ENCODE measurements around the gene TTLL10.

The TTLL10 gene

GRCh38 chr1:1173793-1174415 is at the start of gene TTLL10:
Gene TTLL10 (plus strand): TSS chr1:1173880. CDS start chr1:1179216, 5,336 bp downstream.
- Histone ChIP-seq H3K27me3 (ENCODE audit: insufficient read depth, low read length) (peaks cover 17% of the 10 kb centered on the region), H3K27ac (ENCODE audit: low read length) (no peak within 1 kb of the TSS), H3K9ac (ENCODE audit: low read depth, low read length) (no peak within 1 kb of the TSS), H3K4me3 (ENCODE audit: low read length) (peak within 1 kb of the TSS; percentile 46; the same call in 1 of the 2 replicates), H3K4me1 (ENCODE audit: insufficient read depth, low read length) (peaks cover 10% of the 10 kb centered on the region), H3K36me3 (ENCODE audit: insufficient read depth, low read depth, low read length) (no peaks in the 10 kb centered on the region), H3K9me3 (ENCODE audit: insufficient read depth, low read depth, low read length) (no peaks in the 10 kb centered on the region)

GRCh38 chr1:1124508-1124785 is 49.2 kb upstream of the TTLL10 start:
- H3K4me1 ChIP-seq (ENCODE audit: insufficient read depth, low read length), result no peaks in the 10 kb centered on the region
- H3K9ac ChIP-seq (ENCODE audit: low read depth, low read length), result no peak overlapping the region
- H3K9me3 ChIP-seq (ENCODE audit: insufficient read depth, low read depth, low read length), result no peaks in the 10 kb centered on the region
- H3K27me3 ChIP-seq (ENCODE audit: insufficient read depth, low read length), result peaks cover 18% of the 10 kb centered on the region
- no peak overlapping the region for H3K4me3 ChIP-seq (ENCODE audit: low read length)
- no peak overlapping the region for H3K27ac ChIP-seq (ENCODE audit: low read length)
- H3K36me3 ChIP-seq (ENCODE audit: insufficient read depth, low read depth, low read length), result no peaks in the 10 kb centered on the region

GRCh38 chr1:1124786-1125642 is 48.7 kb upstream of the TTLL10 start:
- peaks cover 18% of the 10 kb centered on the region for H3K27me3 ChIP-seq (ENCODE audit: insufficient read depth, low read length)
- no peaks in the 10 kb centered on the region for H3K4me1 ChIP-seq (ENCODE audit: insufficient read depth, low read length)
- no peaks in the 10 kb centered on the region for H3K36me3 ChIP-seq (ENCODE audit: insufficient read depth, low read depth, low read length)
- H3K9me3 ChIP-seq (ENCODE audit: insufficient read depth, low read depth, low read length), result no peaks in the 10 kb centered on the region
- H3K9ac ChIP-seq (ENCODE audit: low read depth, low read length), result no peak overlapping the region
- H3K27ac ChIP-seq (ENCODE audit: low read length), result no peak overlapping the region
- H3K4me3 ChIP-seq (ENCODE audit: low read length), result no peak overlapping the region

GRCh38 chr1:1125945-1126344 is 47.7 kb upstream of the TTLL10 start:
- Histone ChIP-seq H3K36me3 (ENCODE audit: insufficient read depth, low read depth, low read length) (no peaks in the 10 kb centered on the region), H3K9ac (ENCODE audit: low read depth, low read length) (no peak overlapping the region), H3K9me3 (ENCODE audit: insufficient read depth, low read depth, low read length) (no peaks in the 10 kb centered on the region), H3K4me1 (ENCODE audit: insufficient read depth, low read length) (no peaks in the 10 kb centered on the region), H3K27me3 (ENCODE audit: insufficient read depth, low read length) (peaks cover 16% of the 10 kb centered on the region), H3K4me3 (ENCODE audit: low read length) (no peak overlapping the region), H3K27ac (ENCODE audit: low read length) (no peak overlapping the region)

GRCh38 chr1:1127551-1128451 is 45.9 kb upstream of the TTLL10 start:
- Histone ChIP-seq H3K36me3 (ENCODE audit: insufficient read depth, low read depth, low read length) (no peaks in the 10 kb centered on the region), H3K4me1 (ENCODE audit: insufficient read depth, low read length) (no peaks in the 10 kb centered on the region), H3K9ac (ENCODE audit: low read depth, low read length) (no peak overlapping the region), H3K27me3 (ENCODE audit: insufficient read depth, low read length) (peaks cover 4% of the 10 kb centered on the region; the same call in 1 of the 2 replicates), H3K4me3 (ENCODE audit: low read length) (no peak overlapping the region), H3K27ac (ENCODE audit: low read length) (no peak overlapping the region), H3K9me3 (ENCODE audit: insufficient read depth, low read depth, low read length) (no peaks in the 10 kb centered on the region)

- Histone ChIP-seq H3K9me3 (ENCODE audit: insufficient read depth, low read depth, low read length) (no peaks in the 10 kb centered on the region), H3K4me3 (ENCODE audit: low read length) (no peak overlapping the region), H3K4me1 (ENCODE audit: insufficient read depth, low read length) (no peaks in the 10 kb centered on the region), H3K27me3 (ENCODE audit: insufficient read depth, low read length) (no peaks in the 10 kb centered on the region), H3K36me3 (ENCODE audit: insufficient read depth, low read depth, low read length) (no peaks in the 10 kb centered on the region), H3K27ac (ENCODE audit: low read length) (no peak overlapping the region), H3K9ac (ENCODE audit: low read depth, low read length) (no peak overlapping the region)
Measured at GRCh38 chr1:1128454-1129139, 45.1 kb upstream of the TTLL10 start.

- no peak overlapping the region for H3K27ac ChIP-seq (ENCODE audit: low read length)
- no peaks in the 10 kb centered on the region for H3K4me1 ChIP-seq (ENCODE audit: insufficient read depth, low read length)
- H3K36me3 ChIP-seq (ENCODE audit: insufficient read depth, low read depth, low read length), result no peaks in the 10 kb centered on the region
- H3K9me3 ChIP-seq (ENCODE audit: insufficient read depth, low read depth, low read length), result no peaks in the 10 kb centered on the region
- no peaks in the 10 kb centered on the region for H3K27me3 ChIP-seq (ENCODE audit: insufficient read depth, low read length)
- H3K4me3 ChIP-seq (ENCODE audit: low read length), result no peak overlapping the region
- H3K9ac ChIP-seq (ENCODE audit: low read depth, low read length), result no peak overlapping the region
Measured at GRCh38 chr1:1129381-1129821, 44.3 kb upstream of the TTLL10 start.

GRCh38 chr1:1130206-1131120 is 43.2 kb upstream of the TTLL10 start:
- no peaks in the 10 kb centered on the region for H3K27me3 ChIP-seq (ENCODE audit: insufficient read depth, low read length)
- no peaks in the 10 kb centered on the region for H3K36me3 ChIP-seq (ENCODE audit: insufficient read depth, low read depth, low read length)
- H3K9ac ChIP-seq (ENCODE audit: low read depth, low read length), result no peak overlapping the region

GRCh38 chr1:1132042-1132950 is 41.4 kb upstream of the TTLL10 start:
- H3K9ac ChIP-seq (ENCODE audit: low read depth, low read length), result no peak overlapping the region
- H3K27me3 ChIP-seq (ENCODE audit: insufficient read depth, low read length), result peaks cover 10% of the 10 kb centered on the region; the same call in 1 of the 2 replicates
- H3K4me1 ChIP-seq (ENCODE audit: insufficient read depth, low read length), result no peaks in the 10 kb centered on the region
- no peak overlapping the region for H3K4me3 ChIP-seq (ENCODE audit: low read length)
- no peaks in the 10 kb centered on the region for H3K9me3 ChIP-seq (ENCODE audit: insufficient read depth, low read depth, low read length)
- no peaks in the 10 kb centered on the region for H3K36me3 ChIP-seq (ENCODE audit: insufficient read depth, low read depth, low read length)
- H3K27ac ChIP-seq (ENCODE audit: low read length), result no peak overlapping the region

More at GRCh38 chr1:1130206-1131120, 43.2 kb upstream of the TTLL10 start:
- H3K9me3 ChIP-seq (ENCODE audit: insufficient read depth, low read depth, low read length), result no peaks in the 10 kb centered on the region
- H3K4me1 ChIP-seq (ENCODE audit: insufficient read depth, low read length), result no peaks in the 10 kb centered on the region
- no peak overlapping the region for H3K27ac ChIP-seq (ENCODE audit: low read length)
- H3K4me3 ChIP-seq (ENCODE audit: low read length), result no peak overlapping the region

Data from iPS-20b (cell line).